ENCODE measurements around the gene PTPRT. TPM values are rescaled to one million over a fixed set of nuclear protein-coding genes. Genes with fewer than 3 reads are reported as not detected.

The PTPRT gene
- total RNA-seq, 1 experiment from 2014 or later, result not detected

GRCh38 chr20:42524058-42524457, 665.6 kb downstream of the PTPRT start:
- H3F3A ChIP-seq (ENCODE audit: low read length, unreplicated experiment), result no peaks in the 10 kb centered on the region
- no peaks in the 10 kb centered on the region for H4K20me1 ChIP-seq (ENCODE audit: low read length)
- no peaks in the 10 kb centered on the region for H3K36me3 ChIP-seq (ENCODE audit: low read depth, low read length)
- no TSS peak for BruUV-seq (replicated peaks)
- POLR2A ChIA-PET (ENCODE audit: unreplicated experiment), result no interaction called here
- H3K27me3 ChIP-seq (ENCODE audit: low read length), result no peaks in the 10 kb centered on the region
- intact Hi-C loops (cut with micrococcal nuclease), result no loop called here
- H3K4me2 ChIP-seq (ENCODE audit: low read length), result no peak overlapping the region
- H3K4me1 ChIP-seq (ENCODE audit: insufficient read depth, low read length), result no peaks in the 10 kb centered on the region
- DNase-seq (no peak), ATAC-seq (no peak)
- CTCF ChIA-PET, result no interaction called here
- H2AFZ ChIP-seq (ENCODE audit: low read length), result no peak overlapping the region
- no peaks in the 10 kb centered on the region for H3K9me2 ChIP-seq (replicated peaks; ENCODE audit: low read length)
- H3K27ac ChIP-seq (ENCODE audit: low read length), result no peak overlapping the region
- no peak overlapping the region for H3K4me3 ChIP-seq (ENCODE audit: low read length)
- H3K79me2 ChIP-seq (ENCODE audit: low read length), result no peaks in the 10 kb centered on the region
- peaks cover 34% of the 10 kb centered on the region; the same call in 1 of the 2 replicates for H3K9me3 ChIP-seq (ENCODE audit: low read length)
- TF ChIP-seq, protein P1, sequence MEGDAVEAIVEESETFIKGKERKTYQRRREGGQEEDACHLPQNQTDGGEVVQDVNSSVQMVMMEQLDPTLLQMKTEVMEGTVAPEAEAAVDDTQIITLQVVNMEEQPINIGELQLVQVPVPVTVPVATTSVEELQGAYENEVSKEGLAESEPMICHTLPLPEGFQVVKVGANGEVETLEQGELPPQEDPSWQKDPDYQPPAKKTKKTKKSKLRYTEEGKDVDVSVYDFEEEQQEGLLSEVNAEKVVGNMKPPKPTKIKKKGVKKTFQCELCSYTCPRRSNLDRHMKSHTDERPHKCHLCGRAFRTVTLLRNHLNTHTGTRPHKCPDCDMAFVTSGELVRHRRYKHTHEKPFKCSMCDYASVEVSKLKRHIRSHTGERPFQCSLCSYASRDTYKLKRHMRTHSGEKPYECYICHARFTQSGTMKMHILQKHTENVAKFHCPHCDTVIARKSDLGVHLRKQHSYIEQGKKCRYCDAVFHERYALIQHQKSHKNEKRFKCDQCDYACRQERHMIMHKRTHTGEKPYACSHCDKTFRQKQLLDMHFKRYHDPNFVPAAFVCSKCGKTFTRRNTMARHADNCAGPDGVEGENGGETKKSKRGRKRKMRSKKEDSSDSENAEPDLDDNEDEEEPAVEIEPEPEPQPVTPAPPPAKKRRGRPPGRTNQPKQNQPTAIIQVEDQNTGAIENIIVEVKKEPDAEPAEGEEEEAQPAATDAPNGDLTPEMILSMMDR (conservative IDR thresholded peaks at IDR 0.05; ENCODE audit: low read depth, low read length), result no peak
- no peak for TF ChIP-seq EZH2phosphoT487 (IDR thresholded peaks at IDR 0.05; ENCODE audit: borderline replicate concordance, low read length)
- no peak for TF ChIP-seq EZH2 (IDR thresholded peaks at IDR 0.05; ENCODE audit: low read length, unreplicated experiment)
- H3K9ac ChIP-seq (ENCODE audit: low read length), result no peak overlapping the region

DNA sequence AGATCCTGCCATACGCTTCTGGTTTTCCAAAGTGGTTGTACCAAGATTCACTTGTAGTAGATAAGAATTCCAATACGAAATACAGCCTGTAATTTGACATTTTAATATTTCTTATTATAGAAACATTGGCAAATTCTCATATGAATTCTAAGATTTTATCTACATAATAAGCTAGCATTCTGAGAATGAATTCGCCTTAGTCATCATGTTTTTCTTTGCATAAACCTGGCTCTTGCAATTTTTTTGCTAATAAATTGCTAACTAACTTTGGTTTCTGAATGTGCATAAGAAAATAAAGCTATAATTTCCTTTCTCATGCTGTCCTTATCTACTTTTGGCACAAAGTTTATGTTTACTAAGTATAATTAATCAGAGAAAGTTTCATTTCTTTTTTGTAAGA, 673.0 kb downstream of the PTPRT start:
- H3K9me3 ChIP-seq (ENCODE audit: low read length), result peaks cover 30% of the 10 kb centered on the region
- no peak for ATAC-seq
- H3K4me1 ChIP-seq (ENCODE audit: insufficient read depth, low read length), result no peaks in the 10 kb centered on the region
- no peak overlapping the region for H3K4me3 ChIP-seq (ENCODE audit: low read length)
- H3K9me2 ChIP-seq (replicated peaks; ENCODE audit: low read length), result no peaks in the 10 kb centered on the region
- BruUV-seq (replicated peaks), result no TSS peak
- intact Hi-C loops (cut with micrococcal nuclease), result no loop called here
- H3K27ac ChIP-seq (ENCODE audit: low read length), result no peak overlapping the region
- H3K79me2 ChIP-seq (ENCODE audit: low read length), result no peaks in the 10 kb centered on the region
- no peaks in the 10 kb centered on the region for H3K27me3 ChIP-seq (ENCODE audit: low read length)
- TF ChIP-seq, protein P1 (conservative IDR thresholded peaks at IDR 0.05; ENCODE audit: low read depth, low read length), result no peak
- TF ChIP-seq EZH2phosphoT487 (IDR thresholded peaks at IDR 0.05; ENCODE audit: borderline replicate concordance, low read length) (no peak), EZH2 (IDR thresholded peaks at IDR 0.05; ENCODE audit: low read length, unreplicated experiment) (no peak)
- no peaks in the 10 kb centered on the region for H4K20me1 ChIP-seq (ENCODE audit: low read length)
- no peaks in the 10 kb centered on the region for H3F3A ChIP-seq (ENCODE audit: low read length, unreplicated experiment)
- no peak for DNase-seq
- H3K36me3 ChIP-seq (ENCODE audit: low read depth, low read length), result no peaks in the 10 kb centered on the region
- ChIA-PET POLR2A (ENCODE audit: unreplicated experiment) (no interaction called here), CTCF (no interaction called here)
- no peak overlapping the region for H3K4me2 ChIP-seq (ENCODE audit: low read length)
- H3K9ac ChIP-seq (ENCODE audit: low read length), result no peak overlapping the region
- no peak overlapping the region for H2AFZ ChIP-seq (ENCODE audit: low read length)

DNA sequence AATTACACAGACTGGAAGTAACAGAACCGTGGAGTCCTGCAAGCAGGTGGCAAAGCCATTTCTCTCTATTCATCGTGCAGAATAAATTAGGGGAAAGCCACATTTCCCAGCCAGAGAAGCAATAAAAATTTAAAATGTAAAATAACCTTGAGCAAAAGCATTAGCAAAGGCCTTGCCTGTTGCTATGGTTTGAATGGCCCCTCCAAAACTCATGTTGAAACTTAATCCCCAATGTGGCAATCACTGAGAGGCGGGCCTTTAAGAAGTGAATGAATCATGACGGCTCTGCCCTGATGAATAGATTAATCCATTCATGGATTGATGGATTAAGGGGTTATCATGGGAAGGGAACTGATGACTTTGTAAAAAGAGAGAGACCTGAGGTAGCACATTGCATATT, 679.0 kb downstream of the PTPRT start:
- BruUV-seq (replicated peaks), result no TSS peak
- Histone ChIP-seq H3K4me2 (ENCODE audit: low read length) (no peak overlapping the region), H3F3A (ENCODE audit: low read length, unreplicated experiment) (no peaks in the 10 kb centered on the region), H3K27ac (ENCODE audit: low read length) (no peak overlapping the region), H3K4me1 (ENCODE audit: insufficient read depth, low read length) (no peaks in the 10 kb centered on the region), H4K20me1 (ENCODE audit: low read length) (no peaks in the 10 kb centered on the region), H3K9me3 (ENCODE audit: low read length) (0 out of 2 replicates have a peak, but pooled peaks cover 9% of the 10 kb centered on the region), H3K36me3 (ENCODE audit: low read depth, low read length) (no peaks in the 10 kb centered on the region), H3K4me3 (ENCODE audit: low read length) (no peak overlapping the region), H2AFZ (ENCODE audit: low read length) (no peak overlapping the region), H3K9me2 (replicated peaks; ENCODE audit: low read length) (no peaks in the 10 kb centered on the region), H3K9ac (ENCODE audit: low read length) (no peak overlapping the region), H3K79me2 (ENCODE audit: low read length) (no peaks in the 10 kb centered on the region), H3K27me3 (ENCODE audit: low read length) (no peaks in the 10 kb centered on the region)
- TF ChIP-seq, protein P1 (conservative IDR thresholded peaks at IDR 0.05; ENCODE audit: low read depth, low read length), result no peak
- TF ChIP-seq EZH2phosphoT487 (IDR thresholded peaks at IDR 0.05; ENCODE audit: borderline replicate concordance, low read length), result no peak
- intact Hi-C loops (cut with micrococcal nuclease), result no loop called here
- ATAC-seq (no peak), DNase-seq (no peak)
- ChIA-PET POLR2A (ENCODE audit: unreplicated experiment) (no interaction called here), CTCF (no interaction called here)

All from PC-3 (cell line).